ENCODE measurements around the gene SETD7.

The SETD7 gene

GRCh38 chr4:139493176-139493575 lies 62.8 kb downstream of the SETD7 start:
- DNase-seq (ENCODE audit: low read depth) = no peak
- no peak overlapping the region for H3K4me3 ChIP-seq (ENCODE audit: low read depth, low read length)
- TF ChIP-seq, protein P1, sequence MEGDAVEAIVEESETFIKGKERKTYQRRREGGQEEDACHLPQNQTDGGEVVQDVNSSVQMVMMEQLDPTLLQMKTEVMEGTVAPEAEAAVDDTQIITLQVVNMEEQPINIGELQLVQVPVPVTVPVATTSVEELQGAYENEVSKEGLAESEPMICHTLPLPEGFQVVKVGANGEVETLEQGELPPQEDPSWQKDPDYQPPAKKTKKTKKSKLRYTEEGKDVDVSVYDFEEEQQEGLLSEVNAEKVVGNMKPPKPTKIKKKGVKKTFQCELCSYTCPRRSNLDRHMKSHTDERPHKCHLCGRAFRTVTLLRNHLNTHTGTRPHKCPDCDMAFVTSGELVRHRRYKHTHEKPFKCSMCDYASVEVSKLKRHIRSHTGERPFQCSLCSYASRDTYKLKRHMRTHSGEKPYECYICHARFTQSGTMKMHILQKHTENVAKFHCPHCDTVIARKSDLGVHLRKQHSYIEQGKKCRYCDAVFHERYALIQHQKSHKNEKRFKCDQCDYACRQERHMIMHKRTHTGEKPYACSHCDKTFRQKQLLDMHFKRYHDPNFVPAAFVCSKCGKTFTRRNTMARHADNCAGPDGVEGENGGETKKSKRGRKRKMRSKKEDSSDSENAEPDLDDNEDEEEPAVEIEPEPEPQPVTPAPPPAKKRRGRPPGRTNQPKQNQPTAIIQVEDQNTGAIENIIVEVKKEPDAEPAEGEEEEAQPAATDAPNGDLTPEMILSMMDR (IDR thresholded peaks at IDR 0.05; ENCODE audit: low read depth, low read length, missing control alignments) = no peak

DNA sequence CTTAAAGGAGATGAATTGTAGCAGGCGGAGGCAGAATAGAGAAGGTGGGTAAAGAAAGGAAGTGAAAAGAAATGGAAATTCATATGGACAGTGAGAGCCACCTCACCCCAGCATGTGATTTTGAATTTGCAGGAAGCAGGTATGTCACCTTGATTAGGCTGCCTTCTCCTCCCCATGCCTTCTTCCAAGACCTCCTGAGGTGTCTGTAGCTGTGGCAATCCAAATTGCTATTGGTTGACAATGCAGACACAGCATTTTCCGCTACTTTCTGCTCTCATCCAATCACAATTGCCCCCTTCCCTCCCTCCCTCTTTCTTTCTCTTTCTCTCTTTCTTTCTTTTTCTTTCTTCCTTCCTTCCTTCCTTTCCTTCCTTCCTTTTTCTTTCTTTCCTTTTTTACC lies 63.6 kb downstream of the SETD7 start:
- H3K4me3 ChIP-seq (ENCODE audit: low read depth, low read length) = no peak overlapping the region
- DNase-seq (ENCODE audit: low read depth) = no peak
- TF ChIP-seq, protein P1 (IDR thresholded peaks at IDR 0.05; ENCODE audit: low read depth, low read length, missing control alignments) = no peak

GRCh38 chr4:139489638-139490037 lies 66.4 kb downstream of the SETD7 start:
- H3K4me3 ChIP-seq (ENCODE audit: low read depth, low read length) = no peak overlapping the region
- DNase-seq (ENCODE audit: low read depth) = no peak
- TF ChIP-seq, protein P1 (IDR thresholded peaks at IDR 0.05; ENCODE audit: low read depth, low read length, missing control alignments) = no peak

GRCh38 chr4:139488442-139488841 lies 67.6 kb downstream of the SETD7 start:
- TF ChIP-seq, protein P1 (IDR thresholded peaks at IDR 0.05; ENCODE audit: low read depth, low read length, missing control alignments) = no peak
- no peak overlapping the region for H3K4me3 ChIP-seq (ENCODE audit: low read depth, low read length)
- no peak for DNase-seq (ENCODE audit: low read depth)

DNA sequence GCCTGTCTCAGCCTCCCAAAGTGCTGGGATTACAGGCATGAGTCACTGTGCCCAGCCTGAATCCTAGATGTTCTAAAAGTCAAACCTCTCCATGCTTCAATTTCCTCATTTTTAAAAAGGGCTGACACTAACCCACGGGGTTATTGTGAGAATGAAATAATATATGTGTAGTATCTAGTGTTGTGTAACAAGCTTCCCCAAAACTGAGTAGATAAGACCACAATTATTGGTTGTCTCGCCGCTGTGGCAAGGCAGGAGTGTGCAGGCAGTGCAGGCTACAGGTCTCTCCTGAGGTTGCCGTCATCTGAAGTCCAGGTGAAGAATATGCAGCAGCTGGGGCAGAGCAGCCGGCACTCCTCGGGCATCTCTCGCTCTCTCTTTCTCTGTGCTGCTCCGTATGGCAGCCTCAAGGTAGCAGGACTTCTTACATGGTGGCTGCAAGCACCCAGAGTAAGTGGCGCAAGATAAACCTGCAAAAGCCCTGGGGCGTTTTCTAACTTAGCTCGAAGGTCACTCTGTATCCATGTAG lies 71.2 kb downstream of the SETD7 start:
- no peak overlapping the region for H3K4me3 ChIP-seq (ENCODE audit: low read depth, low read length)
- TF ChIP-seq, protein P1 (IDR thresholded peaks at IDR 0.05; ENCODE audit: low read depth, low read length, missing control alignments) = no peak
- no peak for DNase-seq (ENCODE audit: low read depth)

DNA sequence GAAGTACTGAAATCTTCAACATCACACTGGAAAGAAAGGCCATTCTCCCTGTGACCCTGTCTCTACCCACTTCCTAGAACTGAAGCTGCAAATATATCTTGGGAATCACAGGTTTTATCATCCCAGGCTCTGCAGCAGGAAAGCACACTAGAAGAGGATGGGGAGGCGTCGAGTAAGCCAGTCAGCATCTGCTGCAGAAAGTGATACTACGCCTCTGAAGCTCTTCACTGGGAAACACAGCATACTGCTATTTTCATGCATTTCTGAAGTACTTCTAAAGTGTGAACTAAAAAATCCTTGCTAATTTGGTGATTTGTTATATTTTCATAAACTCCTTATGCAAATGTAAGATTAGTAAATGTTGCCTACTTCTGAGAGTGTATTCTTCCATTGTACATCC lies 73.0 kb downstream of the SETD7 start:
- H3K4me3 ChIP-seq (ENCODE audit: low read depth, low read length) = no peak overlapping the region
- TF ChIP-seq, protein P1 (IDR thresholded peaks at IDR 0.05; ENCODE audit: low read depth, low read length, missing control alignments) = no peak
- DNase-seq (ENCODE audit: low read depth) = no peak

GRCh38 chr4:139481465-139481864 lies 74.6 kb downstream of the SETD7 start:
- no peak for DNase-seq (ENCODE audit: low read depth)
- H3K4me3 ChIP-seq (ENCODE audit: low read depth, low read length) = no peak overlapping the region
- TF ChIP-seq, protein P1 (IDR thresholded peaks at IDR 0.05; ENCODE audit: low read depth, low read length, missing control alignments) = no peak

Data from GM12864 (cell line).